Nephron (organoid): ENCODE data around the gene PHC2.

ENCODE experiments used
- H3K27ac Mint-ChIP-seq, 3 experiments: 2 replicates each; pipeline ENCODE4 v1.8.0; 2020; ENCODE audit warnings: mixed read lengths in 3 of 3, mild to moderate bottlenecking in 2 of 3, moderate library complexity in 1 of 3
- H3K27me3 Mint-ChIP-seq: 2 replicates; pipeline ENCODE4 v1.8.0; 2021; ENCODE audit warnings: low read depth, mild to moderate bottlenecking, moderate library complexity, mixed read lengths
- H3K36me3 Mint-ChIP-seq: 2 replicates; pipeline ENCODE4 v1.8.0; 2020; ENCODE audit warnings: low read depth, mixed read lengths
- H3K4me1 Mint-ChIP-seq: 2 replicates; pipeline ENCODE4 v1.8.0; 2020; ENCODE audit warnings: mixed read lengths
- H3K4me3 Mint-ChIP-seq, 3 experiments: 2 replicates each; pipeline ENCODE4 v1.8.0; 2020; ENCODE audit warnings: mild to moderate bottlenecking in 3 of 3, mixed read lengths in 3 of 3, moderate library complexity in 2 of 3
- H3K9me3 Mint-ChIP-seq: 2 replicates; pipeline ENCODE4 v1.8.0; 2020; ENCODE audit warnings: mixed read lengths
- CTCF ChIP-seq, 3 experiments: fragments of 200-600 bp; sonication (generic); IDR thresholded peaks; one replicate each; pipeline ENCODE4 v1.5.0; 2021; ENCODE audit warnings: antibody characterized with exemption in 3 of 3; ENCODE audit not compliant: unreplicated experiment in 3 of 3

The PHC2 gene

GRCh38 chr1:33338440-33339211 lies 92.3 kb downstream of the PHC2 start:
- H3K9me3 Mint-ChIP-seq: no peaks in the 10 kb centered on the region
- H3K27me3 Mint-ChIP-seq: no peaks in the 10 kb centered on the region
- H3K36me3 Mint-ChIP-seq: peaks cover 41% of the 10 kb centered on the region
- peak overlapping the region; percentile 76 to 90 (median 85) for H3K27ac Mint-ChIP-seq
- TF ChIP-seq CTCF (IDR thresholded peaks at IDR 0.05; ENCODE audit: unreplicated experiment in 3 of 3): no peak
- H3K4me3 Mint-ChIP-seq: peak overlapping the region; percentile 9 to 48 (median 45)
- H3K4me1 Mint-ChIP-seq: peaks cover 87% of the 10 kb centered on the region

- TF ChIP-seq CTCF (IDR thresholded peaks at IDR 0.05; ENCODE audit: unreplicated experiment in 3 of 3): no peak
- H3K4me3 Mint-ChIP-seq: peak overlapping the region; percentile 0 to 15 (median 9)
- peak overlapping the region; percentile 76 to 90 (median 85) for H3K27ac Mint-ChIP-seq
- peaks cover 46% of the 10 kb centered on the region for H3K36me3 Mint-ChIP-seq
- H3K4me1 Mint-ChIP-seq: peaks cover 90% of the 10 kb centered on the region
- H3K9me3 Mint-ChIP-seq: no peaks in the 10 kb centered on the region
- no peaks in the 10 kb centered on the region for H3K27me3 Mint-ChIP-seq
Measured at GRCh38 chr1:33338048-33338439, 92.9 kb downstream of the PHC2 start.

- TF ChIP-seq CTCF (IDR thresholded peaks at IDR 0.05; ENCODE audit: unreplicated experiment in 3 of 3): no peak
- H3K27ac Mint-ChIP-seq: peak overlapping the region; percentile 76 to 90 (median 85)
- H3K27me3 Mint-ChIP-seq: no peaks in the 10 kb centered on the region
- H3K4me1 Mint-ChIP-seq: peaks cover 90% of the 10 kb centered on the region
- peaks cover 48% of the 10 kb centered on the region for H3K36me3 Mint-ChIP-seq
- H3K9me3 Mint-ChIP-seq: no peaks in the 10 kb centered on the region
- H3K4me3 Mint-ChIP-seq: no peak overlapping the region
Measured at GRCh38 chr1:33337441-33337840, 93.5 kb downstream of the PHC2 start.

GRCh38 chr1:33336580-33336979 lies 94.3 kb downstream of the PHC2 start:
- H3K9me3 Mint-ChIP-seq: no peaks in the 10 kb centered on the region
- no peak overlapping the region for H3K4me3 Mint-ChIP-seq
- H3K27ac Mint-ChIP-seq: peak overlapping the region; percentile 13 to 76 (median 39)
- peaks cover 54% of the 10 kb centered on the region for H3K36me3 Mint-ChIP-seq
- peaks cover 89% of the 10 kb centered on the region for H3K4me1 Mint-ChIP-seq
- no peak for TF ChIP-seq CTCF (IDR thresholded peaks at IDR 0.05; ENCODE audit: unreplicated experiment in 3 of 3)
- no peaks in the 10 kb centered on the region for H3K27me3 Mint-ChIP-seq

- Mint-ChIP-seq H3K9me3 (no peaks in the 10 kb centered on the region), H3K4me1 (peaks cover 76% of the 10 kb centered on the region), H3K27me3 (no peaks in the 10 kb centered on the region), H3K4me3 (no peak overlapping the region), H3K36me3 (peaks cover 58% of the 10 kb centered on the region), H3K27ac (peak overlapping the region; percentile 32 to 40 (median 37))
- TF ChIP-seq CTCF (IDR thresholded peaks at IDR 0.05; ENCODE audit: unreplicated experiment in 3 of 3): no peak
Measured at GRCh38 chr1:33335020-33335419, 95.9 kb downstream of the PHC2 start.

GRCh38 chr1:33334081-33334552 lies 96.8 kb downstream of the PHC2 start:
- Mint-ChIP-seq H3K36me3 (peaks cover 64% of the 10 kb centered on the region), H3K9me3 (no peaks in the 10 kb centered on the region), H3K27ac (peak overlapping the region in 2 of 3 experiments; percentile 32 to 66), H3K4me3 (no peak overlapping the region), H3K4me1 (peaks cover 67% of the 10 kb centered on the region), H3K27me3 (no peaks in the 10 kb centered on the region)
- TF ChIP-seq CTCF (IDR thresholded peaks at IDR 0.05; ENCODE audit: unreplicated experiment in 3 of 3): no peak
